NCI-H345 (cell line): ENCODE data around the gene ITGA7.

Experiments
- DNase-seq: peaks from one replicate; lab custom pipeline; 2025; lab: John Stamatoyannopoulos, UW

The ITGA7 gene

GRCh38 chr12:55642669-55643068 is 65.0 kb downstream of the ITGA7 start:
- DNase-seq, result no peak

- no peak for DNase-seq
Measured at GRCh38 chr12:55642267-55642666, 65.4 kb downstream of the ITGA7 start.

- DNase-seq, result no peak
Measured at GRCh38 chr12:55641595-55641994, 66.1 kb downstream of the ITGA7 start.

- DNase-seq, result no peak
Measured at GRCh38 chr12:55637467-55637866, 70.2 kb downstream of the ITGA7 start.

GRCh38 chr12:55636853-55637252 is 70.9 kb downstream of the ITGA7 start, which contains the start of gene OR10P1:
TSS of gene OR10P1 (plus strand) at chr12:55636892. CDS start at chr12:55636892, 0 bp downstream.
- DNase-seq, result no peak

GRCh38 chr12:55636116-55636655 is 71.5 kb downstream of the ITGA7 start:
- DNase-seq, result no peak
